ENCODE data around the gene SIRT3.

Gene SIRT3

DNA sequence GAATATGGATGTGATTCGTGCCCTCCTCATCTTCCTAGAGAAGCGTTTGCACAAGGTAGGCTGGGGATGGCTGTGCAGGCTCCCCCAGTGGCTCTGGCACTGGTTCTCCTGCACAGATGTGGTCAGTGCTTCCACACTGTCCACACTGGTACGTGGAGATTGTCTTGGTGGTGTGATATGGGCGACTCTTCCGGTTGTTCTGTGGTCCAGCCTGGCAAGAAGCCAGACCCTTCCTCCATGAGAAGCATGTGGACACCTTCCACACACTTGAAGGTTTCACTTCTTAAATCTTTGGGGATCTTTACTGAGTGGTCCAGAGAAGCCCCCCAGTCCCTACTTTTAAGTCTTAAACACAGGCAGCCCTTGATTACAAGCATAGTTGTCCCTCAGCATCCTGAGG lies 24.8 kb downstream of the SIRT3 start:
- H3K4me3 ChIP-seq (ENCODE audit: low read depth, low read length) = no peak overlapping the region
- TF ChIP-seq, protein P1, sequence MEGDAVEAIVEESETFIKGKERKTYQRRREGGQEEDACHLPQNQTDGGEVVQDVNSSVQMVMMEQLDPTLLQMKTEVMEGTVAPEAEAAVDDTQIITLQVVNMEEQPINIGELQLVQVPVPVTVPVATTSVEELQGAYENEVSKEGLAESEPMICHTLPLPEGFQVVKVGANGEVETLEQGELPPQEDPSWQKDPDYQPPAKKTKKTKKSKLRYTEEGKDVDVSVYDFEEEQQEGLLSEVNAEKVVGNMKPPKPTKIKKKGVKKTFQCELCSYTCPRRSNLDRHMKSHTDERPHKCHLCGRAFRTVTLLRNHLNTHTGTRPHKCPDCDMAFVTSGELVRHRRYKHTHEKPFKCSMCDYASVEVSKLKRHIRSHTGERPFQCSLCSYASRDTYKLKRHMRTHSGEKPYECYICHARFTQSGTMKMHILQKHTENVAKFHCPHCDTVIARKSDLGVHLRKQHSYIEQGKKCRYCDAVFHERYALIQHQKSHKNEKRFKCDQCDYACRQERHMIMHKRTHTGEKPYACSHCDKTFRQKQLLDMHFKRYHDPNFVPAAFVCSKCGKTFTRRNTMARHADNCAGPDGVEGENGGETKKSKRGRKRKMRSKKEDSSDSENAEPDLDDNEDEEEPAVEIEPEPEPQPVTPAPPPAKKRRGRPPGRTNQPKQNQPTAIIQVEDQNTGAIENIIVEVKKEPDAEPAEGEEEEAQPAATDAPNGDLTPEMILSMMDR (IDR thresholded peaks at IDR 0.05; ENCODE audit: low read depth, low read length) = no peak
- TF ChIP-seq MAX (IDR thresholded peaks at IDR 0.05; ENCODE audit: low read depth, low read length) (no peak), MYC (IDR thresholded peaks at IDR 0.05; ENCODE audit: low read depth, low read length) (no peak), POLR2A (IDR thresholded peaks at IDR 0.05; ENCODE audit: extremely low read depth, insufficient read length) (no peak)
- DNase-seq (ENCODE audit: low read depth) = no peak

GRCh38 chr11:210803-211180 lies 25.4 kb downstream of the SIRT3 start:
- no peak overlapping the region for H3K4me3 ChIP-seq (ENCODE audit: low read depth, low read length)
- DNase-seq (ENCODE audit: low read depth) = no peak
- no peak for TF ChIP-seq POLR2A (IDR thresholded peaks at IDR 0.05; ENCODE audit: extremely low read depth, insufficient read length)

- TF ChIP-seq POLR2A (IDR thresholded peaks at IDR 0.05; ENCODE audit: extremely low read depth, insufficient read length) (no peak), MYC (IDR thresholded peaks at IDR 0.05; ENCODE audit: low read depth, low read length) (no peak), MAX (IDR thresholded peaks at IDR 0.05; ENCODE audit: low read depth, low read length) (no peak)
- TF ChIP-seq, protein P1 (IDR thresholded peaks at IDR 0.05; ENCODE audit: low read depth, low read length) = no peak
- no peak for DNase-seq (ENCODE audit: low read depth)
- H3K4me3 ChIP-seq (ENCODE audit: low read depth, low read length) = peak overlapping the region; percentile 17
These were observed 25.9 kb downstream of the SIRT3 start for GRCh38 chr11:210122-210802.

DNA sequence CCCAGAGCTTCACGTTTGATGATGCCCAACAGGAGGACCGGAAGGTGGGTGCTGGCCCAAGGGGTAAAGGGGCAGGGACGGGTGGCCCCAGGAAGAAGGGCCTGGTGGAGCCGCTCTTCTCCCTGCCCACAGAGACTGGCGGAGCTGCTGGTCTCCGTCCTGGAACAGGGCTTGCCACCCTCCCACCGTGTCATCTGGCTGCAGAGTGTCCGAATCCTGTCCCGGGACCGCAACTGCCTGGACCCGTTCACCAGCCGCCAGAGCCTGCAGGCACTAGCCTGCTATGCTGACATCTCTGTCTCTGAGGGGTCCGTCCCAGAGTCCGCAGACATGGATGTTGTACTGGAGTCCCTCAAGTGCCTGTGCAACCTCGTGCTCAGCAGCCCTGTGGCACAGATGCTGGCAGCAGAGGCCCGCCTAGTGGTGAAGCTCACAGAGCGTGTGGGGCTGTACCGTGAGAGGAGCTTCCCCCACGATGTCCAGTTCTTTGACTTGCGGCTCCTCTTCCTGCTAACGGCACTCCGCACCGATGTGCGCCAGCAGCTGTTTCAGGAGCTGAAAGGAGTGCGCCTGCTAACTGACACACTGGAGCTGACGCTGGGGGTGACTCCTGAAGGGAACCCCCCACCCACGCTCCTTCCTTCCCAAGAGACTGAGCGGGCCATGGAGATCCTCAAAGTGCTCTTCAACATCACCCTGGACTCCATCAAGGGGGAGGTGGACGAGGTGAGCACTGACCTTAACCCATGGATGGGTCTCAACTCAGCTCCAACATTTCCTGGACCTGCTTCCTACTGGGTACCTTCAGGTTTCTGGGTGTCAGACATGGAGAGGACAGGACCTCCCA lies 26.6 kb downstream of the SIRT3 start:
- TF ChIP-seq POLR2A (IDR thresholded peaks at IDR 0.05; ENCODE audit: extremely low read depth, insufficient read length) = no peak
- TF ChIP-seq, protein P1 (IDR thresholded peaks at IDR 0.05; ENCODE audit: low read depth, low read length) = no peak
- H3K4me3 ChIP-seq (ENCODE audit: low read depth, low read length) = peak overlapping the region; percentile 76
- DNase-seq (ENCODE audit: low read depth) = peak; percentile 28

DNA sequence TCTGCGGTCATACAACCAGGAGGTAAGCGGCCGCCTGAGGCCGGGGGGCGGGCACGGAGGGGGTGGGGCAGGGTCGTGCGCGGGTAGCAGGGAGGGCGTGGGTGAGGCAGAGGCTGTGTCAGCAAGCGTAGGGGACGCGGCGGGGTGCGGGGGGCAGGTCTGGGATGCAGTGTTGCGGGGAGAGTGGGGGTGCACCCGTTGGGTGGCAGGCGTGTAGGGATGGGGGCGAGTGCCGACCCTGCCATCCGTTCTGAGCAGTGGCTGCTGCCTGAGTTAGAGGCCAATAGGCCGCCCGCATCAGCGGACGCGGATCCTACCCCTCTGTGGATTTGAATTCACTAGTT lies 27.3 kb downstream of the SIRT3 start:
- no peak for DNase-seq (ENCODE audit: low read depth)
- peak overlapping the region; percentile 76 for H3K4me3 ChIP-seq (ENCODE audit: low read depth, low read length)
- TF ChIP-seq MYC (IDR thresholded peaks at IDR 0.05; ENCODE audit: low read depth, low read length) (no peak), POLR2A (IDR thresholded peaks at IDR 0.05; ENCODE audit: extremely low read depth, insufficient read length) (no peak), MAX (IDR thresholded peaks at IDR 0.05; ENCODE audit: low read depth, low read length) (no peak)
- TF ChIP-seq, protein P1 (IDR thresholded peaks at IDR 0.05; ENCODE audit: low read depth, low read length) = no peak

GRCh38 chr11:208181-208916 lies 27.8 kb downstream of the SIRT3 start:
- peak overlapping the region; percentile 97 for H3K4me3 ChIP-seq (ENCODE audit: low read depth, low read length)
- peak; percentile 89 for DNase-seq (ENCODE audit: low read depth)
- TF ChIP-seq, protein P1 (IDR thresholded peaks at IDR 0.05; ENCODE audit: low read depth, low read length) = no peak
- TF ChIP-seq MAX (IDR thresholded peaks at IDR 0.05; ENCODE audit: low read depth, low read length) (0 out of 2 replicates have a peak, but pooled peaks have one; percentile 38), MYC (IDR thresholded peaks at IDR 0.05; ENCODE audit: low read depth, low read length) (peak; percentile 42; the same call in 1 of the 2 replicates), POLR2A (IDR thresholded peaks at IDR 0.05; ENCODE audit: extremely low read depth, insufficient read length) (peak; percentile 82)

Measured in NB4 (cell line).